H1 (cell line): ENCODE data around the gene SLC32A1. TPM values are rescaled to one million over a fixed set of nuclear protein-coding genes. Genes with fewer than 3 reads are reported as not detected.

Source experiments
- CTCF ChIA-PET: fragments of 300-600 bp; sonication (Branson Sonifier 250); formaldehyde crosslinking; loops from one replicate; lab custom pipeline; 2021; ENCODE audit not compliant: partially characterized antibody; lab: Charles Lee
- POLR2A ChIA-PET: fragments of 300-600 bp; sonication (Branson Sonifier 250); formaldehyde crosslinking; loops from one replicate; lab custom pipeline; 2021; ENCODE audit warnings: inconsistent platforms; ENCODE audit not compliant: partially characterized antibody; lab: Charles Lee
- DNase-seq, 2 experiments: peaks; one replicate each; pipeline versions ENCODE4 v3.0.0 to v3.0.0-alpha.2; 2010 to 2022; ENCODE audit warnings: low spot score in 2 of 2, low read depth in 1 of 2, mixed read lengths in 1 of 2
- FAIRE-seq: peaks from 2 replicates; lab custom pipeline; 2011; peaks lifted over from hg19 to GRCh38; lab: Jason Lieb, UNC
- H2AFZ ChIP-seq: 2 replicates; pipeline ENCODE4 v1.8.1; 2012; ENCODE audit warnings: low read length, inconsistent platforms
- H2AK5ac ChIP-seq: 2 replicates; pipeline ENCODE4 v1.6.1; 2013; ENCODE audit warnings: low read depth, low read length
- H2BK120ac ChIP-seq: replicated peaks from 2 replicates; pipeline ENCODE3; 2013; ENCODE audit warnings: low read depth, low read length, inconsistent platforms
- H2BK12ac ChIP-seq: 2 replicates; pipeline ENCODE4 v1.6.1; 2013; ENCODE audit warnings: low read depth, low read length
- H2BK15ac ChIP-seq: 2 replicates; pipeline ENCODE4 v1.6.1; 2013; ENCODE audit warnings: low read length
- H2BK20ac ChIP-seq: 2 replicates; pipeline ENCODE4 v1.6.1; 2013; ENCODE audit warnings: low read length
- H2BK5ac ChIP-seq: 2 replicates; pipeline ENCODE4 v1.6.1; 2013; ENCODE audit warnings: low read depth, low read length
- H3K14ac ChIP-seq: 2 replicates; pipeline ENCODE4 v1.6.1; 2013; ENCODE audit warnings: inconsistent platforms; ENCODE audit not compliant: insufficient read length
- H3K18ac ChIP-seq: 2 replicates; pipeline ENCODE4 v1.6.1; 2013; ENCODE audit warnings: low read length; ENCODE audit errors: extremely low read depth
- H3K23ac ChIP-seq: 2 replicates; pipeline ENCODE4 v1.6.1; 2013; ENCODE audit warnings: inconsistent platforms; ENCODE audit not compliant: insufficient read length
- H3K23me2 ChIP-seq: 2 replicates; pipeline ENCODE4 v1.6.1; 2013; ENCODE audit warnings: low read depth, low read length
- H3K27ac ChIP-seq: 2 replicates; pipeline ENCODE4 v1.6.1; 2011; ENCODE audit warnings: low read depth, low read length, inconsistent platforms
- H3K27me3 ChIP-seq, 4 experiments: replicated peaks in 1 of 4; 1 replicate in 1 of 4; 2 replicates in 3 of 4; pipeline versions ENCODE4 v1.6.1 to v1.8.1; 2011 to 2013; ENCODE audit warnings: low read length in 3 of 4, mild to moderate bottlenecking in 3 of 4, inconsistent platforms in 2 of 4, mixed read lengths in 2 of 4, moderate library complexity in 1 of 4; ENCODE audit not compliant: control insufficient read depth in 3 of 4, insufficient read depth in 3 of 4; ENCODE audit errors: extremely low read depth in 1 of 4
- H3K36me3 ChIP-seq, 4 experiments: 2 replicates each; pipeline versions ENCODE4 v1.6.1 to v1.8.1; 2011 to 2013; ENCODE audit warnings: mild to moderate bottlenecking in 4 of 4, low read length in 3 of 4, moderate library complexity in 2 of 4, control low read depth in 1 of 4, inconsistent platforms in 1 of 4; ENCODE audit not compliant: insufficient read depth in 4 of 4, control insufficient read depth in 2 of 4
- H3K4ac ChIP-seq: replicated peaks from 2 replicates; pipeline ENCODE3; 2013; ENCODE audit warnings: low read length, low read depth, mixed read lengths, inconsistent platforms; ENCODE audit not compliant: insufficient read length
- H3K4me1 ChIP-seq, 4 experiments: replicated peaks in 1 of 4; 1 replicate in 1 of 4; 2 replicates in 3 of 4; pipeline versions ENCODE4 v1.6.1 to v1.8.1; 2011 to 2013; ENCODE audit warnings: low read length in 3 of 4, inconsistent platforms in 2 of 4, mixed read lengths in 1 of 4; ENCODE audit not compliant: insufficient read depth in 4 of 4, control insufficient read depth in 3 of 4
- H3K4me2 ChIP-seq, 2 experiments: 2 replicates each; pipeline versions ENCODE4 v1.6.1 to v1.8.1; 2011 to 2013; ENCODE audit warnings: low read depth in 2 of 2, low read length in 2 of 2, control low read depth in 1 of 2, inconsistent platforms in 1 of 2, mild to moderate bottlenecking in 1 of 2; ENCODE audit not compliant: insufficient read depth in 1 of 2
- H3K4me3 ChIP-seq, 4 experiments: fragments of 200-600, 300-600 bp in 1 of 4; sonication (generic), shearing (Covaris generic), sonication (Bioruptor Twin) in 1 of 4; 2 replicates each; pipeline versions ENCODE4 v1.5.1 to v1.8.1; 2011 to 2016; ENCODE audit warnings: low read length in 4 of 4, low read depth in 3 of 4, control low read depth in 2 of 4, inconsistent platforms in 2 of 4, mild to moderate bottlenecking in 2 of 4, mixed read lengths in 1 of 4, moderate library complexity in 1 of 4; ENCODE audit not compliant: insufficient read depth in 2 of 4; ENCODE audit errors: extremely low read depth in 1 of 4
- H3K56ac ChIP-seq: replicated peaks from 2 replicates; pipeline ENCODE3; 2013; ENCODE audit warnings: low read depth, mild to moderate bottlenecking, mixed read lengths, low read length, inconsistent platforms; ENCODE audit not compliant: insufficient read length
- H3K79me1 ChIP-seq: 2 replicates; pipeline ENCODE4 v1.6.1; 2013; ENCODE audit warnings: low read depth, low read length, control low read depth
- H3K79me2 ChIP-seq, 2 experiments: 2 replicates each; pipeline versions ENCODE4 v1.6.1 to v1.8.1; 2012 to 2013; ENCODE audit warnings: low read length in 2 of 2, mild to moderate bottlenecking in 2 of 2, inconsistent platforms in 1 of 2; ENCODE audit not compliant: insufficient read depth in 2 of 2, control insufficient read depth in 1 of 2
- H3K9ac ChIP-seq, 4 experiments: replicated peaks in 1 of 4; 1 replicate in 1 of 4; 2 replicates in 3 of 4; pipeline versions ENCODE4 v1.6.1 to v1.8.1; 2011 to 2013; ENCODE audit warnings: low read depth in 3 of 4, low read length in 3 of 4, control low read depth in 2 of 4, mild to moderate bottlenecking in 2 of 4, moderate library complexity in 2 of 4, inconsistent platforms in 1 of 4; ENCODE audit errors: extremely low read depth in 1 of 4
- H3K9me3 ChIP-seq, 2 experiments: 2 replicates each; pipeline versions ENCODE4 v1.6.1 to v1.8.1; 2012 to 2013; ENCODE audit warnings: mild to moderate bottlenecking in 2 of 2, moderate library complexity in 2 of 2, control low read depth in 1 of 2, inconsistent platforms in 1 of 2, low read depth in 1 of 2, low read length in 1 of 2, mixed read lengths in 1 of 2; ENCODE audit not compliant: insufficient read depth in 2 of 2
- H4K20me1 ChIP-seq, 2 experiments: replicated peaks in 1 of 2; 2 replicates each; pipeline versions ENCODE3 to v1.8.1; 2011 to 2013; ENCODE audit warnings: inconsistent platforms in 2 of 2, low read length in 2 of 2, mild to moderate bottlenecking in 1 of 2; ENCODE audit not compliant: insufficient read depth in 2 of 2, control insufficient read depth in 1 of 2
- H4K5ac ChIP-seq: 2 replicates; pipeline ENCODE4 v1.6.1; 2013; ENCODE audit warnings: low read length, low read depth, mixed read lengths, inconsistent platforms; ENCODE audit not compliant: insufficient read length
- H4K8ac ChIP-seq: 2 replicates; pipeline ENCODE4 v1.8.0; 2013; ENCODE audit warnings: mild to moderate bottlenecking, moderate library complexity, low read length, inconsistent platforms; ENCODE audit not compliant: insufficient read depth; ENCODE audit errors: extremely low read depth
- H4K91ac ChIP-seq: replicated peaks from 2 replicates; pipeline ENCODE3; 2013; ENCODE audit warnings: low read length, mixed read lengths, inconsistent platforms; ENCODE audit not compliant: insufficient read length
- ASH2L ChIP-seq: fragments of 200-600, 300-600 bp; sonication (generic); IDR thresholded peaks from one replicate; pipeline ENCODE4 v1.7.1; 2017; ENCODE audit warnings: low read length
- BACH1 ChIP-seq: IDR thresholded peaks from 2 replicates; pipeline ENCODE4 v1.6.1; 2012; ENCODE audit warnings: low read length, improper control_type of control experiment
- POLR2A ChIP-seq, 2 experiments: IDR thresholded peaks; 1 replicate in 1 of 2; 2 replicates in 1 of 2; pipeline ENCODE4 v1.6.1; 2011; ENCODE audit warnings: low read depth in 2 of 2, low read length in 2 of 2, mild to moderate bottlenecking in 2 of 2; ENCODE audit errors: control extremely low read depth in 1 of 2
- SP2 ChIP-seq: IDR thresholded peaks from 2 replicates; pipeline ENCODE4 v1.6.1; 2012; ENCODE audit warnings: mild to moderate bottlenecking, low read length, inconsistent platforms
- WGBS, 2 experiments: shearing (Covaris generic) in 1 of 2; methylation state at CpG; one replicate each; pipeline versions ENCODE4 v1.1.6 to v1.1.7; 2013 to 2015; ENCODE audit warnings: low lambda C conversion rate in 2 of 2, mixed read lengths in 2 of 2, inconsistent platforms in 1 of 2, low coverage in 1 of 2, missing lambda C conversion rate in 1 of 2; ENCODE audit not compliant: insufficient replicate concordance in 2 of 2, insufficient coverage in 1 of 2, insufficient read length in 1 of 2; ENCODE audit errors: extremely low coverage in 1 of 2, missing lambda C conversion rate in 1 of 2; 5-methylcytosine and 5-hydroxymethylcytosine counted together
- polyA plus RNA-seq, 7 experiments: library from polyadenylated mRNA; depleted of rRNA in 3 of 7; stranded (reverse) in 5 of 7; unstranded in 2 of 7; fragments of >200 nt in 5 of 7; fragments of 200-250 nt in 2 of 7; gene quantifications; 1 replicate in 5 of 7; 2 replicates in 1 of 7; 4 replicates in 1 of 7; pipeline versions ENCODE4 v1.2.1 to v1.2.3, GENCODE V29; 2011 to 2013; ENCODE audit warnings: missing spikeins in 2 of 7, mixed read lengths in 2 of 7
- total RNA-seq: library from RNA; stranded (reverse); fragmentation: NEBNext Ultra II Directional; extraction: Animal tissue kit (Norgen Biotek cat#: 25700); gene quantifications from 2 replicates; pipeline ENCODE4 v1.2.1, GENCODE V29; 2021
- TF ChIP-seq, protein P1 (sequence below), 3 experiments: IDR thresholded peaks; 1 replicate in 2 of 3; 2 replicates in 1 of 3; pipeline versions ENCODE4 v1.5.1 to v1.6.1; 2011; ENCODE audit warnings: low read length in 3 of 3, mild to moderate bottlenecking in 3 of 3, inconsistent platforms in 2 of 3, low read depth in 1 of 3, moderate library complexity in 1 of 3; ENCODE audit not compliant: insufficient read depth in 1 of 3; ENCODE audit errors: control extremely low read depth in 1 of 3

SLC32A1 gene
- total and polyA plus RNA-seq, 2 of the 8 experiments (the other 6 are each of a cell fraction or from before 2014, with no cell fraction given) = 0.09 to 0.15 TPM

- H4K5ac ChIP-seq = no peak overlapping the region
- no peak overlapping the region for H2AFZ ChIP-seq
- H3K9ac ChIP-seq = no peak overlapping the region
- no peak overlapping the region for H2BK12ac ChIP-seq
- no peak overlapping the region for H3K18ac ChIP-seq
- H4K20me1 ChIP-seq = peaks cover 0 to 2% of the 10 kb centered on the region in 2 experiments
- H4K91ac ChIP-seq = no peak overlapping the region
- peaks cover 6% of the 10 kb centered on the region for H3K23me2 ChIP-seq
- H2BK20ac ChIP-seq = no peak overlapping the region
- H2BK120ac ChIP-seq = no peak overlapping the region
- ChIA-PET POLR2A (no interaction called here), CTCF (interaction anchor here (1.4 kb wide), 1 partner anchor 18 kb away, joined by 3 read pairs; no protein-coding TSS in a partner anchor)
- H3K27ac ChIP-seq = no peak overlapping the region
- H2BK15ac ChIP-seq = no peak overlapping the region
- no peak overlapping the region for H3K4me3 ChIP-seq
- H3K27me3 ChIP-seq = peaks cover 3 to 38% (median 18%) of the 10 kb centered on the region in 4 experiments
- no peak overlapping the region for H3K14ac ChIP-seq
- WGBS, 2 experiments = 86% methylated on average over 5 of the region's 5 CpGs; no CpG with 5 or more reads in 1 of the 2 experiments
- no peak overlapping the region for H3K56ac ChIP-seq
- no peaks in the 10 kb centered on the region for H3K9me3 ChIP-seq
- H3K79me2 ChIP-seq = no peaks in the 10 kb centered on the region; a peak in 1 of 4 replicates
- FAIRE-seq (no peak), DNase-seq (no peak)
- no peak overlapping the region for H2AK5ac ChIP-seq
- H2BK5ac ChIP-seq = no peak overlapping the region
- H4K8ac ChIP-seq = no peak overlapping the region; the same call in 1 of the 2 replicates
- H3K79me1 ChIP-seq = no peaks in the 10 kb centered on the region
- no peak overlapping the region for H3K4ac ChIP-seq
- peaks cover under 1 to 10% (median 5%) of the 10 kb centered on the region in 4 experiments; a peak in 5 of 7 replicates for H3K4me1 ChIP-seq
- no peak overlapping the region for H3K23ac ChIP-seq
- no peak overlapping the region for H3K4me2 ChIP-seq
- H3K36me3 ChIP-seq = no peaks in the 10 kb centered on the region
- TF ChIP-seq ASH2L = no peak
- TF ChIP-seq, protein P1, sequence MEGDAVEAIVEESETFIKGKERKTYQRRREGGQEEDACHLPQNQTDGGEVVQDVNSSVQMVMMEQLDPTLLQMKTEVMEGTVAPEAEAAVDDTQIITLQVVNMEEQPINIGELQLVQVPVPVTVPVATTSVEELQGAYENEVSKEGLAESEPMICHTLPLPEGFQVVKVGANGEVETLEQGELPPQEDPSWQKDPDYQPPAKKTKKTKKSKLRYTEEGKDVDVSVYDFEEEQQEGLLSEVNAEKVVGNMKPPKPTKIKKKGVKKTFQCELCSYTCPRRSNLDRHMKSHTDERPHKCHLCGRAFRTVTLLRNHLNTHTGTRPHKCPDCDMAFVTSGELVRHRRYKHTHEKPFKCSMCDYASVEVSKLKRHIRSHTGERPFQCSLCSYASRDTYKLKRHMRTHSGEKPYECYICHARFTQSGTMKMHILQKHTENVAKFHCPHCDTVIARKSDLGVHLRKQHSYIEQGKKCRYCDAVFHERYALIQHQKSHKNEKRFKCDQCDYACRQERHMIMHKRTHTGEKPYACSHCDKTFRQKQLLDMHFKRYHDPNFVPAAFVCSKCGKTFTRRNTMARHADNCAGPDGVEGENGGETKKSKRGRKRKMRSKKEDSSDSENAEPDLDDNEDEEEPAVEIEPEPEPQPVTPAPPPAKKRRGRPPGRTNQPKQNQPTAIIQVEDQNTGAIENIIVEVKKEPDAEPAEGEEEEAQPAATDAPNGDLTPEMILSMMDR (IDR thresholded peaks at IDR 0.05; ENCODE audit: control extremely low read depth in 1 of 3, insufficient read depth in 1 of 3, low read depth in 1 of 3, low read length in 3 of 3) = no peak
- no peak for TF ChIP-seq BACH1
- TF ChIP-seq POLR2A (IDR thresholded peaks at IDR 0.05; ENCODE audit: control extremely low read depth in 1 of 2, low read depth in 2 of 2, low read length in 2 of 2) = no peak
- no peak for TF ChIP-seq SP2
These were observed 47.7 kb upstream of the SLC32A1 start for GRCh38 chr20:38676576-38676975.
